ENCODE measurements around the gene PTN.

DNA sequence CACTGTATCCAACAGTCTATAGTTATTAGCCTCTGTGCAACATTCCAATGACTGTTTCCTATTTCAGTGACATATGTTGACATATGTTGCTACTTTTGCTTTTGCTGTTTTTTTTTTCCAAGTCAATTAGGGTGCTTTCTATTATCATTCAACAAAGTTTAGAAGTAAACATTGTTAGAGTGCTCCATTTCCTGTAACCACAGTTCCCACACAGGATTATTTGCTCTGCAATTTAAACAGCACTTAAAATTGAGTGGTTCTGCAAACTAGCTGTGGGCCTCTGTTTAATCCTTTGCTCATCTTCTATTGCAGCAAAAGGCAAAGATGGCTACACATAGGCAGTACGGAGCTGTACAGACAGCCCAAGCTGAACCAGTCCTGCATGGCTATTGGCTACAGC lies 46.5 kb upstream of the PTN start:
- TF ChIP-seq, protein P1, sequence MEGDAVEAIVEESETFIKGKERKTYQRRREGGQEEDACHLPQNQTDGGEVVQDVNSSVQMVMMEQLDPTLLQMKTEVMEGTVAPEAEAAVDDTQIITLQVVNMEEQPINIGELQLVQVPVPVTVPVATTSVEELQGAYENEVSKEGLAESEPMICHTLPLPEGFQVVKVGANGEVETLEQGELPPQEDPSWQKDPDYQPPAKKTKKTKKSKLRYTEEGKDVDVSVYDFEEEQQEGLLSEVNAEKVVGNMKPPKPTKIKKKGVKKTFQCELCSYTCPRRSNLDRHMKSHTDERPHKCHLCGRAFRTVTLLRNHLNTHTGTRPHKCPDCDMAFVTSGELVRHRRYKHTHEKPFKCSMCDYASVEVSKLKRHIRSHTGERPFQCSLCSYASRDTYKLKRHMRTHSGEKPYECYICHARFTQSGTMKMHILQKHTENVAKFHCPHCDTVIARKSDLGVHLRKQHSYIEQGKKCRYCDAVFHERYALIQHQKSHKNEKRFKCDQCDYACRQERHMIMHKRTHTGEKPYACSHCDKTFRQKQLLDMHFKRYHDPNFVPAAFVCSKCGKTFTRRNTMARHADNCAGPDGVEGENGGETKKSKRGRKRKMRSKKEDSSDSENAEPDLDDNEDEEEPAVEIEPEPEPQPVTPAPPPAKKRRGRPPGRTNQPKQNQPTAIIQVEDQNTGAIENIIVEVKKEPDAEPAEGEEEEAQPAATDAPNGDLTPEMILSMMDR (IDR thresholded peaks at IDR 0.05; ENCODE audit: low read length) = no peak
- no peak for TF ChIP-seq EZH2 (optimal IDR thresholded peaks at IDR 0.05; ENCODE audit: low read depth, low read length)
- no peak for TF ChIP-seq EZH2phosphoT487 (IDR thresholded peaks at IDR 0.05; ENCODE audit: low read length)
